Hypothalamus (tissue), 51 donors: ENCODE measurements around the gene NAALADL2.
"Not testable (repeated sequence)": the region's sequence is repeated elsewhere in the genome, so short reads cannot be mapped to it uniquely, and the experiment has no call there.

Experiments used
- DNase-seq, 51 donors: peaks; one replicate each; lab custom pipeline; 2025; lab: John Stamatoyannopoulos, UW

The NAALADL2 gene

GRCh38 chr3:175528693-175529092, 669.6 kb downstream of the NAALADL2 start:
- DNase-seq = not testable (repeated sequence)

GRCh38 chr3:175535351-175535750, 676.2 kb downstream of the NAALADL2 start:
- no peak for DNase-seq

- no peak for DNase-seq
Measured at GRCh38 chr3:175546115-175546514, 687.0 kb downstream of the NAALADL2 start.

- no peak for DNase-seq
Measured at GRCh38 chr3:175552929-175553328, 693.8 kb downstream of the NAALADL2 start.

GRCh38 chr3:175554801-175555200, 695.7 kb downstream of the NAALADL2 start:
- DNase-seq = no peak

GRCh38 chr3:175558261-175558660, 699.1 kb downstream of the NAALADL2 start:
- no peak for DNase-seq

- DNase-seq = no peak
Measured at GRCh38 chr3:175564363-175564762, 705.2 kb downstream of the NAALADL2 start.

- DNase-seq = no peak
Measured at GRCh38 chr3:175571096-175571495, 712.0 kb downstream of the NAALADL2 start.

GRCh38 chr3:175573226-175573625, 714.1 kb downstream of the NAALADL2 start:
- no peak for DNase-seq

GRCh38 chr3:175580318-175580717, 721.2 kb downstream of the NAALADL2 start:
- DNase-seq = no peak

- no peak for DNase-seq
Measured at GRCh38 chr3:175585898-175586297, 726.8 kb downstream of the NAALADL2 start.

GRCh38 chr3:175590745-175591144, 731.6 kb downstream of the NAALADL2 start:
- no peak for DNase-seq

GRCh38 chr3:175591375-175591774, 732.2 kb downstream of the NAALADL2 start:
- DNase-seq = no peak

- no peak for DNase-seq
Measured at GRCh38 chr3:175593331-175593730, 734.2 kb downstream of the NAALADL2 start.

- DNase-seq = no peak
Measured at GRCh38 chr3:175598740-175599139, 739.6 kb downstream of the NAALADL2 start.

GRCh38 chr3:175601521-175601920, 742.4 kb downstream of the NAALADL2 start:
- no peak for DNase-seq

- no peak for DNase-seq
Measured at GRCh38 chr3:175605851-175606250, 746.7 kb downstream of the NAALADL2 start.

- DNase-seq = no peak
Measured at GRCh38 chr3:175606650-175607318, 747.6 kb downstream of the NAALADL2 start.

GRCh38 chr3:175608356-175608755, 749.2 kb downstream of the NAALADL2 start:
- no peak for DNase-seq

- peak in 1 of 51 donors; percentile 4 for DNase-seq
Measured at GRCh38 chr3:175608911-175609310, 749.8 kb downstream of the NAALADL2 start.

- DNase-seq = no peak
Measured at GRCh38 chr3:175612487-175613196, 753.5 kb downstream of the NAALADL2 start.

GRCh38 chr3:175614107-175614506, 755.0 kb downstream of the NAALADL2 start:
- DNase-seq = not testable (repeated sequence)
